ENCODE measurements around the gene HDAC4.

The HDAC4 gene

DNA sequence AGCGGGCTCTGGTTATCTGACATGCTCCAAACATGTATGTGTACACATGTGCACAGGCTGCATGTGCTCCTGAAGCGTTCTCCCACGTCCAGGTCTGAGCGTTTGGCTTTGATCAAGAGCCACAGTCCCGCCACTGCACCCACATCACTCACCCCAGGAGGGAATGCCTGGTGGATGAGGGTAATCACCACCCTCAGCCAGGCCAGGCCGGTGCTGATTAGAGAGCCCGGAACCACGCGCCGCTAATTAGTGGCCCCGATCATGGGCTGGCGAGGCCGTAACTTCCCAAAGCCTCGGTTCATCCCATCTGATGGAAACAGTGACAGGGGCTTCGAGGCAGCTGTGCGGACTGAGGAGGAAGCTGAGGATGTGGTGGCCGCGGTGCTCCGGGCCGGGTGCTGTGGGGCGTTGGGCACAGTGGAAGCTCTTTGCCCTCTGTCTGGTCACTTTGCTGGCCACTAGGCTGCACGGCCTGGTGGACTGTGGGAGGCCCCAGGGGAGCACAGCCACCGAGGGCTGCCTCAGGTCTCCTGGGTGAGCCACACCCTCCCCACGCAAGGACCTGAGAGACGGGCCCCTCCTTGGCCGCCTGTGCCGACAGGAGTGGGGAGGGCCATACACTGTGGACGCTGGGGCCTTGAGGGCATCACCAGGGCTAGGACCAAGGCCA, 333.5 kb downstream of the HDAC4 start:
- H3K4me1 Mint-ChIP-seq = peaks cover 3% of the 10 kb centered on the region
- no peaks in the 10 kb centered on the region for H3K27me3 Mint-ChIP-seq
- no peaks in the 10 kb centered on the region for H3K9me3 Mint-ChIP-seq
- DNase-seq (ENCODE audit: low spot score in 2 of 2) (no peak), ATAC-seq (ENCODE audit: low read depth) (no peak)
- no peak overlapping the region for H3K27ac Mint-ChIP-seq
- no peak overlapping the region for H3K4me3 Mint-ChIP-seq
- H3K36me3 Mint-ChIP-seq = peaks cover 12% of the 10 kb centered on the region

DNA sequence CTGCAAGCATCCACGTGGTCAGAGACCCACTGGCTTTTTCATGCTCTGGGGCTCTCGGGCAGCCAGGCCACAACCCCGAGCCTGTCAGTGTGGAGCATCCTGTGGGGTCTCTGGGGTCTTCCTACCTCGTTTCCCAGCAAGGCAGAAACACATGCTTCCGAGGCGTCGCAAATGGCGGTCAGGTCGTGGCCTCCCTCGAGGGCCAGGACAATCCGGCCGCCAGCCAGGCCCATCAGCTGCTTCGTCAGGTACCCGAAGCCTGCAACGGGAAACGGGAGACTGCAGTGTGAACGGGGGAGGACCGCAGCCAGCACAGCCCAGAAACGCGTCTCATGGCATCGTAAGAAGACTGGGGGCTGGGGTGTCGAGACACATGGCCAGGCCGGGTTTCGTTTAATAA, 334.2 kb downstream of the HDAC4 start:
- no peak overlapping the region for H3K4me3 Mint-ChIP-seq
- H3K36me3 Mint-ChIP-seq = peaks cover 5% of the 10 kb centered on the region
- H3K4me1 Mint-ChIP-seq = peaks cover 3% of the 10 kb centered on the region
- no peak overlapping the region for H3K27ac Mint-ChIP-seq
- no peaks in the 10 kb centered on the region for H3K9me3 Mint-ChIP-seq
- H3K27me3 Mint-ChIP-seq = no peaks in the 10 kb centered on the region
- ATAC-seq (ENCODE audit: low read depth) (no peak), DNase-seq (ENCODE audit: low spot score in 2 of 2) (no peak)

- Mint-ChIP-seq H3K4me1 (peaks cover 3% of the 10 kb centered on the region), H3K9me3 (no peaks in the 10 kb centered on the region), H3K36me3 (peaks cover 7% of the 10 kb centered on the region), H3K27me3 (no peaks in the 10 kb centered on the region), H3K27ac (no peak overlapping the region), H3K4me3 (no peak overlapping the region)
- no peak for ATAC-seq (ENCODE audit: low read depth)
- DNase-seq (ENCODE audit: low spot score in 2 of 2) = no peak
These were observed 334.9 kb downstream of the HDAC4 start for GRCh38 chr2:239065962-239066361.

GRCh38 chr2:239065537-239065936, 335.3 kb downstream of the HDAC4 start:
- no peaks in the 10 kb centered on the region for H3K9me3 Mint-ChIP-seq
- no peak overlapping the region for H3K4me3 Mint-ChIP-seq
- peaks cover 3% of the 10 kb centered on the region for H3K4me1 Mint-ChIP-seq
- H3K36me3 Mint-ChIP-seq = peaks cover 7% of the 10 kb centered on the region
- DNase-seq (ENCODE audit: low spot score in 2 of 2) = no peak
- no peaks in the 10 kb centered on the region for H3K27me3 Mint-ChIP-seq
- no peak overlapping the region for H3K27ac Mint-ChIP-seq
- ATAC-seq (ENCODE audit: low read depth) = no peak

GRCh38 chr2:239064891-239065290, 335.9 kb downstream of the HDAC4 start:
- ATAC-seq (ENCODE audit: low read depth) (no peak), DNase-seq (ENCODE audit: low spot score in 2 of 2) (no peak)
- no peak overlapping the region for H3K27ac Mint-ChIP-seq
- peaks cover 1% of the 10 kb centered on the region for H3K4me1 Mint-ChIP-seq
- H3K27me3 Mint-ChIP-seq = no peaks in the 10 kb centered on the region
- H3K9me3 Mint-ChIP-seq = no peaks in the 10 kb centered on the region
- H3K36me3 Mint-ChIP-seq = peaks cover 7% of the 10 kb centered on the region
- H3K4me3 Mint-ChIP-seq = no peak overlapping the region

DNA sequence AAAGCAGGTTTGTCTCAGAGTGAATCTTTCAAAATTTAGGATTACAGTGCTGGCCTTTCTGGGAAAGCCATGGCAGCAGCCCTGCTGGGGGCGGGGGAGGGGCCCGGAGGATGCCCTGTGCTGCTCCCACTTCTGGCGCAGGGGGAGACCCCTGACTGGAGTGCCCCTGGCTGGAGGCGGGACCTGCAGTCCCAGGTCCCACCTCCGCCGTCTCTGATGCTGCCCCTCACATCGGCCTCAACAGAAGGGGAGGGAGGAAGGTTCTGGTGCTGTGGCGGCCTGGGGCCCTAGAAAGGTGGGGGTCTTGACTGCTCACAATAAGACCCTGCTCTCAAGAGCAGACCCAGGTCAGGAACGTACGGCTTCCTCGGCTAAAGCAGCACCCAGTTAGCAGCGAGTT, 336.6 kb downstream of the HDAC4 start:
- Mint-ChIP-seq H3K27ac (no peak overlapping the region), H3K4me3 (no peak overlapping the region), H3K27me3 (no peaks in the 10 kb centered on the region), H3K4me1 (no peaks in the 10 kb centered on the region), H3K36me3 (peaks cover 7% of the 10 kb centered on the region), H3K9me3 (no peaks in the 10 kb centered on the region)
- no peak for ATAC-seq (ENCODE audit: low read depth)
- no peak for DNase-seq (ENCODE audit: low spot score in 2 of 2)

DNA sequence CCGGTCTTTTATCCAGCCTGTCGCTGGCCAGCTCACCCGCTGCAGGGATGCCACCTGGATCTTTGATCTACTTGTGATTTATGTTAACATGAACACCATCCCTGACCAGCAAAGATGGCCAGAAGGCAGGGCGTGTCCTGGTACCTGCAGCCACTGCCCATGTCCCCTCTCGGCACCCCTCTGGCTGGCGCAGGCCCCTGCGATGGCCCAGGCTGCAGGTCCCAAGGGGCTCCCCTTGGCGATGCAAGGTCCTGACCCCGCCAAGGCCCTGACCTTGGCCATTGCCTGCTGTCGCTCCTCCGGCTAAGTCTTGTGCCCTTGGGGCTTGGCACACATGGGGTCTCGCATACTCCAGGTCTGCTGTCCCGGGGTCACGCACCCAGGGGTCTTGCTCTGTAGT, 338.1 kb downstream of the HDAC4 start:
- Mint-ChIP-seq H3K27ac (no peak overlapping the region), H3K4me3 (no peak overlapping the region), H3K27me3 (no peaks in the 10 kb centered on the region), H3K9me3 (no peaks in the 10 kb centered on the region), H3K36me3 (peaks cover 7% of the 10 kb centered on the region), H3K4me1 (no peaks in the 10 kb centered on the region)
- no peak for DNase-seq (ENCODE audit: low spot score in 2 of 2)
- ATAC-seq (ENCODE audit: low read depth) = no peak

DNA sequence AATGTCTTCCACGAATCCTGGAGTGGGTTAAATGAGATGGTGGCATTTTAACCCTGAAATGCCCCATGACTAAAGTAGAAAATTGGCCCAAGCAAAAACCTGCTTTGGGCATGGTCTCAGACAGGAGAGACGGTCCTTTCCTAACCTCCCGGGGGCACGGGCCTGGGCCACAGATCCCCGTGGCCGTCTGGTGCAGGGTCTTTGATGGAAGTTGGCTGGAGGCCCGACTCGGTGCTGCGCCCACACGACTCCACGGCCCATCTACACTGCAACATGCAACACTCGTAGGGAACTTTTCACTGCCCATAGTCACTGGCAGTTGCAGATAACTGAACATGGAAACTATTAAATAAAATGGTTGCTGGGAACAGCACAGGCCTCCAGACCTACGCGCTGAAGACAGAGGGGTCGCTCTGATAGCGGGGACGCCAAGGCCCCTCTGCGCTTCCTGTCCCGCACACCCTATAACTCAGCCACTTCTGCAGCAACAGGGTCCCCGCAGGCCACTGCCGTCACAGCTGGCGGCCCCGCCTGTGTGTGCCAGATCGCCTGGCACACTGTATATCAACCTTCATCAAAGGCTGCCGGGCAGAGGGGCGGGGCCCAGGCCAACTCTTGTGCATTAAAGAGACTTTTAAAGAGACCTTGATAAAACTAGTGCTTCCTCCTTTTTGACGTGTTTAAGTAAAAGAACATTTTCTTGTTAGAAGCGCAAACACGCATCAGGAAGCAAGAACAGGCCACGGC, 338.8 kb downstream of the HDAC4 start:
- Mint-ChIP-seq H3K27ac (no peak overlapping the region), H3K36me3 (peaks cover 7% of the 10 kb centered on the region), H3K4me1 (no peaks in the 10 kb centered on the region), H3K9me3 (no peaks in the 10 kb centered on the region), H3K4me3 (no peak overlapping the region), H3K27me3 (no peaks in the 10 kb centered on the region)
- DNase-seq (ENCODE audit: low spot score in 2 of 2) (no peak), ATAC-seq (ENCODE audit: low read depth) (no peak)

GRCh38 chr2:239061121-239061666, 339.6 kb downstream of the HDAC4 start:
- Mint-ChIP-seq H3K9me3 (no peaks in the 10 kb centered on the region), H3K4me1 (no peaks in the 10 kb centered on the region), H3K27ac (no peak overlapping the region), H3K36me3 (peaks cover 7% of the 10 kb centered on the region), H3K4me3 (no peak overlapping the region), H3K27me3 (no peaks in the 10 kb centered on the region)
- ATAC-seq (ENCODE audit: low read depth) = no peak
- DNase-seq (ENCODE audit: low spot score in 2 of 2) = no peak

- Mint-ChIP-seq H3K27ac (no peak overlapping the region), H3K27me3 (no peaks in the 10 kb centered on the region), H3K9me3 (no peaks in the 10 kb centered on the region), H3K36me3 (peaks cover 5% of the 10 kb centered on the region), H3K4me1 (no peaks in the 10 kb centered on the region), H3K4me3 (no peak overlapping the region)
- DNase-seq (ENCODE audit: low spot score in 2 of 2) (no peak), ATAC-seq (ENCODE audit: low read depth) (no peak)
These were observed 340.1 kb downstream of the HDAC4 start for GRCh38 chr2:239060676-239061075.

- DNase-seq (ENCODE audit: low spot score in 2 of 2) (no peak), ATAC-seq (ENCODE audit: low read depth) (no peak)
- Mint-ChIP-seq H3K36me3 (peaks cover 8% of the 10 kb centered on the region), H3K4me3 (no peak overlapping the region), H3K27ac (no peak overlapping the region), H3K4me1 (no peaks in the 10 kb centered on the region), H3K9me3 (no peaks in the 10 kb centered on the region), H3K27me3 (no peaks in the 10 kb centered on the region)
These were observed 341.0 kb downstream of the HDAC4 start for GRCh38 chr2:239059854-239060253.

DNA sequence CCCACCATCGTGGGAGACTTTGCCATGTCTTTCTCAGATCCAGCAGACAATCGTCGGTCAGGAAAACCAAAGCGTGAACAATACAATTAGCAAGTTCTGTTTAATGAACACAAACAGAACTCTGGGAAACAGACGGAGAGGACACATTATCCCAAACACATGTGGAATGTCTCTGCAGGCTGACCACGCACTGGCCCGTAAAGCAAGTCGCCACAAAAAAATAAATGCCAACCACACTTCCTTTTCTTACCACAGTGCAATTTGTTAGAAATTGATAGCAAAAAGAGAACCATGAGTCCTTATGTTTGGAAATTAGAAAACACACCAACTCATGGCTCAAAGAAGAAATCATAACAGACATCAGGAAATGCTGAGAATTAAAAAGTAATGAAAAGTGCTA, 342.1 kb downstream of the HDAC4 start:
- H3K4me3 Mint-ChIP-seq = no peak overlapping the region
- no peak overlapping the region for H3K27ac Mint-ChIP-seq
- no peaks in the 10 kb centered on the region for H3K27me3 Mint-ChIP-seq
- H3K36me3 Mint-ChIP-seq = peaks cover 10% of the 10 kb centered on the region
- H3K9me3 Mint-ChIP-seq = no peaks in the 10 kb centered on the region
- DNase-seq (ENCODE audit: low spot score in 2 of 2) = no peak
- H3K4me1 Mint-ChIP-seq = no peaks in the 10 kb centered on the region
- no peak for ATAC-seq (ENCODE audit: low read depth)

GRCh38 chr2:239057533-239057932, 343.3 kb downstream of the HDAC4 start:
- DNase-seq (ENCODE audit: low spot score in 2 of 2) (no peak), ATAC-seq (ENCODE audit: low read depth) (no peak)
- Mint-ChIP-seq H3K36me3 (peaks cover 20% of the 10 kb centered on the region), H3K9me3 (no peaks in the 10 kb centered on the region), H3K27ac (no peak overlapping the region), H3K4me3 (no peak overlapping the region), H3K4me1 (no peaks in the 10 kb centered on the region), H3K27me3 (no peaks in the 10 kb centered on the region)

- DNase-seq (ENCODE audit: low spot score in 2 of 2) (no peak), ATAC-seq (ENCODE audit: low read depth) (no peak)
- no peaks in the 10 kb centered on the region for H3K27me3 Mint-ChIP-seq
- H3K27ac Mint-ChIP-seq = no peak overlapping the region
- no peak overlapping the region for H3K4me3 Mint-ChIP-seq
- H3K9me3 Mint-ChIP-seq = no peaks in the 10 kb centered on the region
- H3K36me3 Mint-ChIP-seq = peaks cover 22% of the 10 kb centered on the region
- no peaks in the 10 kb centered on the region for H3K4me1 Mint-ChIP-seq
These were observed 344.2 kb downstream of the HDAC4 start for GRCh38 chr2:239056611-239057010.

All from memory B cell (primary cell).